HEK293 (cell line): Measurements from ENCODE around the gene HAUS5.
A peak's percentile ranks its signal among the peaks of the same experiment; 100 is the strongest.

Source experiments
- CTCF ChIA-PET: fragments of 350-600 bp; formaldehyde crosslinking; extraction: SDS; loops from one replicate; lab custom pipeline; 2021; ENCODE audit warnings: antibody characterized with exemption; lab: Yijun Ruan, JAX
- POLR2A ChIA-PET: fragments of 300-600 bp; formaldehyde crosslinking; extraction: SDS; loops from one replicate; lab custom pipeline; 2020; ENCODE audit warnings: antibody characterized with exemption, inconsistent platforms; lab: Yijun Ruan, JAX
- H3K27ac ChIP-seq: fragments of 200-500 bp; sonication (Bioruptor generic); 2 replicates; pipeline ENCODE4 v1.5.1; 2014; ENCODE audit warnings: low read depth, low read length, control low read depth, inconsistent platforms; ENCODE audit errors: extremely low read depth
- H3K36me3 ChIP-seq, 2 experiments: fragments of 200-500 bp in 1 of 2; sonication (Bioruptor generic) in 1 of 2; 1 replicate in 1 of 2; 2 replicates in 1 of 2; pipeline ENCODE4 v1.5.1; 2014 to 2017; ENCODE audit warnings: inconsistent platforms in 2 of 2, low read length in 2 of 2; ENCODE audit not compliant: control insufficient read depth in 2 of 2, insufficient read depth in 1 of 2
- H3K4me1 ChIP-seq: fragments of 200-500 bp; sonication (Bioruptor generic); 2 replicates; pipeline ENCODE4 v1.5.1; 2014; ENCODE audit warnings: mild to moderate bottlenecking, low read length, inconsistent platforms; ENCODE audit not compliant: control insufficient read depth, insufficient read depth
- H3K4me3 ChIP-seq: 2 replicates; pipeline ENCODE4 v1.5.1; 2011; ENCODE audit warnings: low read depth, mild to moderate bottlenecking, control low read depth, low read length, moderate library complexity
- H3K9me3 ChIP-seq: fragments of 200-500 bp; sonication (Bioruptor generic); 2 replicates; pipeline ENCODE4 v1.5.1; 2014; ENCODE audit warnings: low read depth, low read length, inconsistent platforms; ENCODE audit not compliant: control insufficient read depth, insufficient read depth
- BCL11B ChIP-seq: fragments of 450-650 bp; formaldehyde crosslinking; IDR thresholded peaks from 2 replicates; pipeline ENCODE4 v1.5.1; 2016; ENCODE audit warnings: low read depth, missing biosample characterization, missing genetic modification characterization
- CTCF ChIP-seq: fragments of 450-650 bp; formaldehyde crosslinking; IDR thresholded peaks from 2 replicates; pipeline ENCODE4 v1.5.1; 2016; ENCODE audit warnings: missing biosample characterization, missing genetic modification characterization
- KLF7 ChIP-seq: fragments of 450-650 bp; formaldehyde crosslinking; IDR thresholded peaks from 2 replicates; pipeline ENCODE4 v1.5.1; 2016; ENCODE audit warnings: missing biosample characterization, missing genetic modification characterization, borderline replicate concordance
- KLF9 ChIP-seq: fragments of 450-650 bp; formaldehyde crosslinking; IDR thresholded peaks from 2 replicates; pipeline ENCODE4 v1.5.1; 2016; ENCODE audit warnings: missing biosample characterization, missing genetic modification characterization, low read depth
- MZF1 ChIP-seq: fragments of 450-650 bp; formaldehyde crosslinking; IDR thresholded peaks from 2 replicates; pipeline ENCODE4 v1.5.1; 2017; ENCODE audit warnings: missing biosample characterization, missing genetic modification characterization, borderline replicate concordance
- PRDM1 ChIP-seq: fragments of 450-650 bp; formaldehyde crosslinking; IDR thresholded peaks from 2 replicates; pipeline ENCODE4; 2016; ENCODE audit warnings: missing biosample characterization, missing genetic modification characterization
- SCRT1 ChIP-seq: fragments of 450-650 bp; formaldehyde crosslinking; IDR thresholded peaks from 2 replicates; pipeline ENCODE4 v1.5.1; 2016; ENCODE audit warnings: missing biosample characterization, missing genetic modification characterization, borderline replicate concordance
- YY1 ChIP-seq: fragments of 450-650 bp; formaldehyde crosslinking; IDR thresholded peaks from 2 replicates; pipeline ENCODE4 v1.5.1; 2018; ENCODE audit warnings: missing biosample characterization, missing genetic modification characterization
- ZEB2 ChIP-seq: fragments of 450-650 bp; formaldehyde crosslinking; IDR thresholded peaks from 2 replicates; pipeline ENCODE4 v1.5.1; 2016; ENCODE audit warnings: missing biosample characterization, missing genetic modification characterization
- ZFP37 ChIP-seq: fragments of 450-650 bp; formaldehyde crosslinking; IDR thresholded peaks from 2 replicates; pipeline ENCODE4 v1.5.1; 2016; ENCODE audit warnings: missing biosample characterization, missing genetic modification characterization
- ZNF121 ChIP-seq: fragments of 450-650 bp; formaldehyde crosslinking; IDR thresholded peaks from 2 replicates; pipeline ENCODE4 v1.5.1; 2016; ENCODE audit warnings: missing biosample characterization, missing genetic modification characterization
- ZNF132 ChIP-seq: fragments of 450-650 bp; formaldehyde crosslinking; IDR thresholded peaks from 2 replicates; pipeline ENCODE4 v1.5.1; 2017; ENCODE audit warnings: missing biosample characterization, missing genetic modification characterization, borderline replicate concordance
- ZNF138 ChIP-seq: fragments of 450-650 bp; formaldehyde crosslinking; IDR thresholded peaks from 2 replicates; pipeline ENCODE4 v1.5.1; 2016; ENCODE audit warnings: missing biosample characterization, missing genetic modification characterization, borderline replicate concordance
- ZNF157 ChIP-seq: fragments of 450-650 bp; formaldehyde crosslinking; IDR thresholded peaks from 2 replicates; pipeline ENCODE4 v1.5.1; 2016; ENCODE audit warnings: missing biosample characterization, missing genetic modification characterization
- ZNF266 ChIP-seq: fragments of 450-650 bp; formaldehyde crosslinking; IDR thresholded peaks from 2 replicates; pipeline ENCODE4 v1.5.1; 2016; ENCODE audit warnings: missing biosample characterization, missing genetic modification characterization, low read depth
- ZNF335 ChIP-seq: fragments of 450-650 bp; formaldehyde crosslinking; conservative IDR thresholded peaks from 2 replicates; pipeline ENCODE4 v1.5.1; 2016; ENCODE audit warnings: missing biosample characterization, missing genetic modification characterization
- ZNF350 ChIP-seq: fragments of 450-650 bp; formaldehyde crosslinking; IDR thresholded peaks from 2 replicates; pipeline ENCODE4 v1.5.0; 2017; ENCODE audit warnings: missing biosample characterization, mild to moderate bottlenecking, missing genetic modification characterization
- ZNF366 ChIP-seq: fragments of 450-650 bp; formaldehyde crosslinking; conservative IDR thresholded peaks from 2 replicates; pipeline ENCODE4 v1.5.1; 2016; ENCODE audit warnings: missing biosample characterization, missing genetic modification characterization
- ZNF416 ChIP-seq: fragments of 450-650 bp; formaldehyde crosslinking; IDR thresholded peaks from 2 replicates; pipeline ENCODE4 v1.5.1; 2016; ENCODE audit warnings: missing biosample characterization, missing genetic modification characterization
- ZNF621 ChIP-seq: fragments of 450-650 bp; formaldehyde crosslinking; IDR thresholded peaks from 2 replicates; pipeline ENCODE4 v1.5.1; 2017; ENCODE audit warnings: missing biosample characterization, missing genetic modification characterization
- ZNF654 ChIP-seq: fragments of 450-650 bp; formaldehyde crosslinking; IDR thresholded peaks from 2 replicates; pipeline ENCODE4 v1.5.1; 2016; ENCODE audit warnings: low read depth, missing biosample characterization, missing genetic modification characterization
- ZNF791 ChIP-seq: fragments of 450-650 bp; formaldehyde crosslinking; IDR thresholded peaks from 2 replicates; pipeline ENCODE4 v1.5.1; 2016; ENCODE audit warnings: missing biosample characterization, missing genetic modification characterization
- ZSCAN30 ChIP-seq: fragments of 450-650 bp; IDR thresholded peaks from 2 replicates; pipeline ENCODE4 v1.5.1; 2018; ENCODE audit warnings: missing biosample characterization, mild to moderate bottlenecking, missing genetic modification characterization, moderate library complexity
- TF ChIP-seq, protein P1 (sequence below): fragments of 450-650 bp; formaldehyde crosslinking; IDR thresholded peaks from 2 replicates; pipeline ENCODE4 v1.5.1; 2016; ENCODE audit warnings: missing biosample characterization, missing genetic modification characterization, low read depth
- TF ChIP-seq, protein P2 (sequence below): fragments of 450-650 bp; formaldehyde crosslinking; IDR thresholded peaks from 2 replicates; pipeline ENCODE4 v1.5.1; 2017; ENCODE audit warnings: missing biosample characterization, mild to moderate bottlenecking, missing genetic modification characterization, moderate library complexity

Gene HAUS5

DNA sequence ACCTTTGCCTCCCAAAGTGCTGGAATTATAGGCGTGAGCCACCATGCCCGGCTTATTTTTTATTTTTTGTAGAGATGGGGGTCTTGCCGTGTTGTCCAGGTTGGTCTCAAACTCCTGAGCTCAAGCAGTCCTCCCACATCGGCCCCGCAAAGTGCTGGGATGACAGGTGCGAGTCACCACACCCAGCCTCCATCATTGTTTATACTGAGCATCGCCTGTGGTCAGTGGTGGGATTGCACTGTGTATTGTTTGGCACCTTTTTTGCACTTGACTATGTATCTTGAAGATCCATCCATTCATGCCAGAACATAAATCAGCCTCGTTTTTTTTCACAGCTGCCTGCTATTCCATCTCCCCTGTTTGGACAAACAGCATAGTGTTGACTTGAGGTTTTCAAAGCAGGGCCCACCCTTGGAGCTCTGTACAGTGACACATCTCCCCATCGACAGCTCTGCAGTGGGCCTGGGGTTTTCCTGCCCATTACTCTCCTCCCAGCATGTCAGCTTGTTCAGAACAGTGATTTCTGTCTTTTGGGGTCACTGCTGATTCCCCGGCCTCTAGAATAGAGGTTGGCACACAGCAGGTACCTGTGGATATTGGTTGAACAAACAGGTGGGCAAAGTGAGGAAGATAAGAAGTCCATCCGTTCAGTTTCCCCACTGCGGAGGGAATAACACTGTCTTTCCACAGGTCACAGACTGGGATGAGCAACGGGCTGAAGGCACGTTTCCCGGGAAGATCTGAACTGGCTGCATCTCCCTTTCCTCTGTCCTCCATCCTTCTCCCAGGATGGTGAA lies 45.6 kb downstream of the HAUS5 start (continued):
- peak; percentile 27; the same call in 1 of the 2 replicates for TF ChIP-seq CTCF
- TF ChIP-seq ZNF791 (tag by site-specific recombination) = no peak
- TF ChIP-seq, protein P1, sequence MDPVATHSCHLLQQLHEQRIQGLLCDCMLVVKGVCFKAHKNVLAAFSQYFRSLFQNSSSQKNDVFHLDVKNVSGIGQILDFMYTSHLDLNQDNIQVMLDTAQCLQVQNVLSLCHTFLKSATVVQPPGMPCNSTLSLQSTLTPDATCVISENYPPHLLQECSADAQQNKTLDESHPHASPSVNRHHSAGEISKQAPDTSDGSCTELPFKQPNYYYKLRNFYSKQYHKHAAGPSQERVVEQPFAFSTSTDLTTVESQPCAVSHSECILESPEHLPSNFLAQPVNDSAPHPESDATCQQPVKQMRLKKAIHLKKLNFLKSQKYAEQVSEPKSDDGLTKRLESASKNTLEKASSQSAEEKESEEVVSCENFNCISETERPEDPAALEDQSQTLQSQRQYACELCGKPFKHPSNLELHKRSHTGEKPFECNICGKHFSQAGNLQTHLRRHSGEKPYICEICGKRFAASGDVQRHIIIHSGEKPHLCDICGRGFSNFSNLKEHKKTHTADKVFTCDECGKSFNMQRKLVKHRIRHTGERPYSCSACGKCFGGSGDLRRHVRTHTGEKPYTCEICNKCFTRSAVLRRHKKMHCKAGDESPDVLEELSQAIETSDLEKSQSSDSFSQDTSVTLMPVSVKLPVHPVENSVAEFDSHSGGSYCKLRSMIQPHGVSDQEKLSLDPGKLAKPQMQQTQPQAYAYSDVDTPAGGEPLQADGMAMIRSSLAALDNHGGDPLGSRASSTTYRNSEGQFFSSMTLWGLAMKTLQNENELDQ (tag by site-specific recombination) = no peak
- TF ChIP-seq ZNF366 (tag by site-specific recombination) = no peak
- no peak for TF ChIP-seq ZSCAN30 (tag by site-specific recombination)
- TF ChIP-seq SCRT1 (tag by site-specific recombination) = peak; percentile 95
- TF ChIP-seq PRDM1 = no peak
- TF ChIP-seq ZFP37 = no peak
- no peak for TF ChIP-seq ZNF654 (tag by site-specific recombination)
- TF ChIP-seq KLF9 (tag by site-specific recombination) = no peak

GRCh38 chr19:35661995-35662340 lies 49.4 kb downstream of the HAUS5 start:
- Histone ChIP-seq H3K4me1 (no peaks in the 10 kb centered on the region), H3K36me3 (peaks cover 32 to 45% of the 10 kb centered on the region in 2 experiments), H3K9me3 (no peaks in the 10 kb centered on the region; the same call in 1 of the 2 replicates), H3K4me3 (no peak overlapping the region), H3K27ac (no peak overlapping the region)
- TF ChIP-seq ZNF138 = no peak
- ChIA-PET POLR2A (interaction anchor here (0.7 to 6.5 kb wide), 7 partner anchors 9 to 329 kb away, joined by 3 to 65 read pairs (median 5); partner anchors contain the start of gene COX6B1), CTCF (interaction anchor here (0.6 to 2.6 kb wide), 9 partner anchors 10 to 606 kb away, joined by 3 to 11 read pairs (median 4); partner anchors contain the start of gene COX6B1)

DNA sequence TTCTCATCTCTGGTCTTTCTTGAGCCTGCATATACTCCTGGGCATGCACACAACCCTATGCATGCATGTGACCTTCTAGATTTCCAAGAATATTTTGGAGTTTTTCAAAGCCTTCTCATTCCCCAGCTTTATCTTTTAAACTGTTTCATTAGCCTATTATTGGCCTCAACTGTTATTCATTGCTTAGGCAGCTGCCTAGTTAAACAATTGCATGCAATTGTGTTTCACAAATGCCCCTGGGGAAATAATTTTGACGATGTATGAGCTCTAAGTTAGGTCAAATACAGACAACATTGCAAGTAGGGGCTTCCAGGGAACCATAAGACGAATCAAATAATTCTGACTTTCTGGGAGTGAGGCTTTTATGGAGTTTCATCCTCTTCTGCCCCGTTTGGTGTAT lies 51.4 kb downstream of the HAUS5 start:
- H3K9me3 ChIP-seq = no peaks in the 10 kb centered on the region; the same call in 1 of the 2 replicates
- H3K27ac ChIP-seq = no peak overlapping the region
- CTCF ChIA-PET = interaction anchor here (0.6 to 1.4 kb wide), 3 partner anchors 29 to 156 kb away, joined by 3 to 7 read pairs (median 3); no protein-coding TSS in a partner anchor
- H3K36me3 ChIP-seq = peaks cover 13 to 25% of the 10 kb centered on the region in 2 experiments
- H3K4me1 ChIP-seq = no peaks in the 10 kb centered on the region
- POLR2A ChIA-PET = interaction anchor here (0.7 to 6.5 kb wide), 3 partner anchors 10 to 16 kb away, joined by 3 to 65 read pairs (median 4); partner anchors contain the start of gene COX6B1
- H3K4me3 ChIP-seq = no peak overlapping the region
- TF ChIP-seq ZNF157 (tag by site-specific recombination) (no peak), ZNF416 (no peak), MZF1 (no peak), BCL11B (tag by site-specific recombination) (no peak), ZNF266 (tag by site-specific recombination) (no peak), ZNF132 (no peak), YY1 (tag by site-specific recombination) (no peak), ZSCAN30 (tag by site-specific recombination) (no peak), ZNF621 (tag by site-specific recombination) (no peak), ZEB2 (tag by site-specific recombination) (no peak), ZNF335 (tag by site-specific recombination) (no peak), ZNF121 (no peak), ZNF350 (tag by site-specific recombination) (no peak), KLF7 (tag by site-specific recombination) (no peak)
- TF ChIP-seq, protein P2, sequence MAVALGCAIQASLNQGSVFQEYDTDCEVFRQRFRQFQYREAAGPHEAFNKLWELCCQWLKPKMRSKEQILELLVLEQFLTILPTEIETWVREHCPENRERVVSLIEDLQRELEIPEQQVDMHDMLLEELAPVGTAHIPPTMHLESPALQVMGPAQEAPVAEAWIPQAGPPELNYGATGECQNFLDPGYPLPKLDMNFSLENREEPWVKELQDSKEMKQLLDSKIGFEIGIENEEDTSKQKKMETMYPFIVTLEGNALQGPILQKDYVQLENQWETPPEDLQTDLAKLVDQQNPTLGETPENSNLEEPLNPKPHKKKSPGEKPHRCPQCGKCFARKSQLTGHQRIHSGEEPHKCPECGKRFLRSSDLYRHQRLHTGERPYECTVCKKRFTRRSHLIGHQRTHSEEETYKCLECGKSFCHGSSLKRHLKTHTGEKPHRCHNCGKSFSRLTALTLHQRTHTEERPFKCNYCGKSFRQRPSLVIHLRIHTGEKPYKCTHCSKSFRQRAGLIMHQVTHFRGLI = no peak
